Mesendoderm (in vitro differentiated cells): Measurements from ENCODE around the gene TNRC6B. TPM values are rescaled to one million over a fixed set of nuclear protein-coding genes. Genes with fewer than 3 reads are reported as not detected.

Experiments
- DNase-seq: peaks from one replicate; pipeline ENCODE4 v3.0.0; 2013
- H2AK5ac ChIP-seq: 2 replicates; pipeline ENCODE4 v1.6.1; 2013; ENCODE audit warnings: low read length, inconsistent platforms
- H2BK120ac ChIP-seq: 2 replicates; pipeline ENCODE4 v1.6.1; 2013; ENCODE audit warnings: low read depth, mild to moderate bottlenecking, low read length, moderate library complexity, mixed read lengths
- H2BK15ac ChIP-seq: replicated peaks from 2 replicates; pipeline ENCODE4 v1.6.1; 2013; ENCODE audit warnings: low read depth, mild to moderate bottlenecking, moderate library complexity
- H2BK5ac ChIP-seq: 2 replicates; pipeline ENCODE4 v1.6.1; 2013; ENCODE audit warnings: low read length, inconsistent platforms
- H3K18ac ChIP-seq: 2 replicates; pipeline ENCODE4 v1.6.1; 2013; ENCODE audit warnings: mild to moderate bottlenecking, low read length, mixed read lengths
- H3K23ac ChIP-seq: one replicate; pipeline ENCODE4 v1.6.1; 2013; ENCODE audit warnings: low read length
- H3K27ac ChIP-seq: 2 replicates; pipeline ENCODE4 v1.5.1; 2013; ENCODE audit warnings: low read depth, mild to moderate bottlenecking, inconsistent platforms, low read length, moderate library complexity
- H3K27me3 ChIP-seq: 2 replicates; pipeline ENCODE4 v1.6.1; 2013; ENCODE audit warnings: low read length, control low read depth, mild to moderate bottlenecking, inconsistent platforms; ENCODE audit not compliant: insufficient read depth, poor library complexity
- H3K36me3 ChIP-seq: 2 replicates; pipeline ENCODE4 v1.6.1; 2013; ENCODE audit warnings: low read length, inconsistent platforms; ENCODE audit not compliant: control insufficient read depth, insufficient read depth
- H3K4ac ChIP-seq: one replicate; pipeline ENCODE4 v1.6.1; 2013; ENCODE audit warnings: low read depth, mild to moderate bottlenecking, low read length, moderate library complexity
- H3K4me1 ChIP-seq: 2 replicates; pipeline ENCODE4 v1.6.1; 2013; ENCODE audit warnings: low read depth, low read length, inconsistent platforms; ENCODE audit not compliant: control insufficient read depth
- H3K4me2 ChIP-seq: 2 replicates; pipeline ENCODE4 v1.6.1; 2013; ENCODE audit warnings: low read length
- H3K4me3 ChIP-seq: 2 replicates; pipeline ENCODE4 v1.5.1; 2013; ENCODE audit warnings: mild to moderate bottlenecking, low read length
- H3K56ac ChIP-seq: one replicate; pipeline ENCODE4 v1.6.1; 2013; ENCODE audit warnings: low read length
- H3K79me1 ChIP-seq: 2 replicates; pipeline ENCODE4 v1.6.1; 2013; ENCODE audit warnings: low read length, inconsistent platforms
- H3K79me2 ChIP-seq: 2 replicates; pipeline ENCODE4 v1.6.1; 2013; ENCODE audit warnings: mild to moderate bottlenecking, low read length; ENCODE audit not compliant: control insufficient read depth, insufficient read depth
- H3K9ac ChIP-seq: 2 replicates; pipeline ENCODE4 v1.6.1; 2013; ENCODE audit warnings: low read length, inconsistent platforms
- H4K5ac ChIP-seq: one replicate; pipeline ENCODE4 v1.6.1; 2013; ENCODE audit warnings: low read length
- H4K8ac ChIP-seq: one replicate; pipeline ENCODE4 v1.6.1; 2013; ENCODE audit warnings: low read depth, mild to moderate bottlenecking, control low read depth, low read length, moderate library complexity
- WGBS: extraction: QIAGEN DNeasy Blood & Tissue Kit; methylation state at CpG from one replicate; pipeline ENCODE4 v1.1.7; 2013; ENCODE audit warnings: low lambda C conversion rate, missing lambda C conversion rate; ENCODE audit not compliant: insufficient coverage; ENCODE audit errors: extremely low coverage; 5-methylcytosine and 5-hydroxymethylcytosine counted together
- polyA plus RNA-seq, 2 experiments: library from polyadenylated mRNA; stranded (reverse); fragments of 200-250 nt; gene quantifications; one replicate each; pipeline ENCODE4 v1.2.3, GENCODE V29; 2013

TNRC6B gene
- polyA plus RNA-seq (2013, experiment 1 of 2), result 8.0 TPM
- 7.4 TPM for polyA plus RNA-seq (2013, experiment 2 of 2)

DNA sequence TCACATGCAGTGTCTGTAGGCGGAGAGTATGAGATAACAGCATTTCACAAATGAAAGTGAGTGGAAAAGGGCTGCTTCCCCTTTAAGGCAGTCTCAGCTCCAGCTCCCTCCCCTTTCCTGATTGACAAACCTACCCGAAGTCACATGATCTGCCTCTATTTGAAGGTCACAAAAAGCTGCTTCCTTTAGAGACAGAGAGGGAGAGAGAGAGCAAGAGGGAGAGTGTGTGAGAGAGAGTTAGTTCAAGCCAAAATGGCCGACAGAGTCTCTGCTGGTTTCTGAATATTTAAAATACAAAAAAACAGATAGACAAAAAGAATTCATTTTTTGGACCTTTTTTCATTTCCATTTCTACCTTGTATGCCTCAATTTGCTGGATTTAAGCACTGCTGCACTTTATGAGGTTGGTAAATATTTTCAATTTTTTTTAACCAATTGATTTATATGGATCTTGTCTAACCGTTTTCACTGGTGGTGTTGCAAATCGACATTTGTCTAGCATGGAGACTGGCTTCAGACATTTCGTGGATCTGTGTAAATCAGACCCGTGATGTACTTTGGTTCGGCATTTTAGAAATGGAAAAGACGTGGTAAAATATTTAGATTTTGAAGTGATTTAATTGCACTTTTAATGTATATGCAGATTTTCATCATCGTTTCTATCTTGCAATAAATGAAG, at the start of gene TNRC6B:
TNRC6B (plus strand) TSS at position 188 of the 679 bp plus-strand sequence; CDS start at position 399, 211 bp downstream.
- Histone ChIP-seq H3K4me3 (peak within 1 kb of the TSS; percentile 75), H3K79me1 (no peaks in the 10 kb centered on the region), H3K36me3 (no peaks in the 10 kb centered on the region), H3K4me1 (peaks cover 4% of the 10 kb centered on the region), H3K27me3 (no peaks in the 10 kb centered on the region), H4K5ac (no peak within 1 kb of the TSS), H3K4me2 (peak within 1 kb of the TSS; percentile 92), H2BK120ac (peak within 1 kb of the TSS; percentile 29), H3K4ac (peak within 1 kb of the TSS; percentile 96), H4K8ac (no peak within 1 kb of the TSS), H2BK15ac (peak within 1 kb of the TSS; percentile 94), H3K79me2 (peaks cover 43% of the 10 kb centered on the region), H3K27ac (peak within 1 kb of the TSS; percentile 82), H3K23ac (no peak within 1 kb of the TSS), H3K9ac (peak within 1 kb of the TSS; percentile 89), H3K56ac (peak within 1 kb of the TSS; percentile 94), H3K18ac (peak within 1 kb of the TSS; percentile 96), H2BK5ac (peak within 1 kb of the TSS; percentile 69), H2AK5ac (peak within 1 kb of the TSS; percentile 84)
- peak; percentile 100 for DNase-seq
- no CpG with 5 or more reads among the region's 10 CpGs for WGBS

- Histone ChIP-seq H2BK120ac (no peak overlapping the region), H4K8ac (no peak overlapping the region), H3K4me3 (no peak overlapping the region), H3K18ac (no peak overlapping the region), H3K36me3 (no peaks in the 10 kb centered on the region), H3K27ac (no peak overlapping the region), H3K79me1 (no peaks in the 10 kb centered on the region), H3K27me3 (no peaks in the 10 kb centered on the region), H3K23ac (no peak overlapping the region), H3K56ac (no peak overlapping the region), H2BK15ac (no peak overlapping the region), H3K9ac (no peak overlapping the region), H3K4me1 (no peaks in the 10 kb centered on the region), H2AK5ac (no peak overlapping the region), H3K79me2 (no peaks in the 10 kb centered on the region), H4K5ac (no peak overlapping the region), H2BK5ac (no peak overlapping the region), H3K4ac (no peak overlapping the region), H3K4me2 (no peak overlapping the region)
- no CpG with 5 or more reads among the region's 4 CpGs for WGBS
- DNase-seq, result no peak
Measured at GRCh38 chr22:40128989-40129388, 48.7 kb upstream of the TNRC6B start.

- Histone ChIP-seq H4K8ac (no peak overlapping the region), H3K56ac (no peak overlapping the region), H2AK5ac (no peak overlapping the region), H3K4me2 (no peak overlapping the region), H4K5ac (no peak overlapping the region), H3K27me3 (no peaks in the 10 kb centered on the region), H3K27ac (no peak overlapping the region), H3K9ac (no peak overlapping the region), H3K4me1 (no peaks in the 10 kb centered on the region), H2BK5ac (no peak overlapping the region), H2BK15ac (no peak overlapping the region), H3K79me2 (no peaks in the 10 kb centered on the region), H2BK120ac (no peak overlapping the region), H3K4me3 (no peak overlapping the region), H3K4ac (no peak overlapping the region), H3K36me3 (no peaks in the 10 kb centered on the region), H3K18ac (no peak overlapping the region), H3K23ac (no peak overlapping the region), H3K79me1 (no peaks in the 10 kb centered on the region)
- no CpG with 5 or more reads among the region's 4 CpGs for WGBS
- DNase-seq, result no peak
Measured at GRCh38 chr22:40137132-40137531, 40.6 kb upstream of the TNRC6B start.

GRCh38 chr22:40138866-40139265, 38.9 kb upstream of the TNRC6B start:
- Histone ChIP-seq H3K36me3 (no peaks in the 10 kb centered on the region), H3K23ac (no peak overlapping the region), H3K4me3 (no peak overlapping the region), H3K79me2 (no peaks in the 10 kb centered on the region), H2BK5ac (no peak overlapping the region), H3K18ac (no peak overlapping the region), H3K4me2 (no peak overlapping the region), H2BK120ac (no peak overlapping the region), H3K27me3 (no peaks in the 10 kb centered on the region), H3K27ac (no peak overlapping the region), H4K5ac (no peak overlapping the region), H3K9ac (no peak overlapping the region), H2BK15ac (no peak overlapping the region), H3K4ac (no peak overlapping the region), H4K8ac (no peak overlapping the region), H2AK5ac (no peak overlapping the region), H3K56ac (no peak overlapping the region), H3K4me1 (no peaks in the 10 kb centered on the region), H3K79me1 (no peaks in the 10 kb centered on the region)
- no peak for DNase-seq

DNA sequence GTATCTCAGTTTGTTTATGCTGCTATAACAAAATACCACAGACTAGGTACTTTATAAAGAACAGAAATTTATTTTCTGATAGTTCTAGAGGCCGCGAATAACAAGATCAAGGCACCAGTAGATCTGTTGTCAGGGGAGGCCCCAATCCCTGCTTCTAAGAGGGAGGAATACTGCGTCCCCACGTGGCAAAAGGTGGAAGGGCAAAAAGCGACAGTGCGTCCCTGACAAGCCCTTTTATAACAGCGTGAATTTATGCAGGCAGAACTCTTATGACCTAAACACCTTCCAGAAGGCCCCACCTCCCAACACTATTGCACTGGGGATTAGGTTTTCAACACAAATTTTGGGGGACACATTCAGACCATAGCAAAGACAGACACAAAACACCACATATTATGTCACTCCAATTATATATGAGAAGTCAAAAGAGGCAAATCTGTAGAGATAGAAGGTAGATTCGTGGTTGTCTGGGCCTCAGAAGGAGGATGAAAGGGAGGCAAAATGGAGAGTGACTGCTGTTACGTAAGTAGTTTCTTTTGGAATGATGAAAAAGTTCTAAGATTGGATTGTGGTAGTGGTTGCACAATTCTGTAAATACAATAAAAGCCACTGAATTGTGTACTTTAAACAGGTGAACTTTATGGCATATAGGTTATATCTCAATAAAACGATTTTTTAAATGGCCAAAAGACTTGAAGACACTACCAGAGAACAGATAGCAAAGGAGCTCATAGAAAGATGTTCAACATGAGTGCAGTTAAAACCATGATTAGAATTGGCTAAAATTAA, 30.1 kb upstream of the TNRC6B start:
- H3K4me3 ChIP-seq, result no peak overlapping the region
- H3K4me2 ChIP-seq, result no peak overlapping the region
- peak; percentile 59 for DNase-seq

More for the DNA sequence above, 30.1 kb upstream of the TNRC6B start:
- Histone ChIP-seq H3K23ac (no peak overlapping the region), H3K4ac (no peak overlapping the region), H3K36me3 (no peaks in the 10 kb centered on the region), H2AK5ac (no peak overlapping the region), H3K79me1 (no peaks in the 10 kb centered on the region), H3K56ac (no peak overlapping the region), H3K79me2 (no peaks in the 10 kb centered on the region), H2BK5ac (no peak overlapping the region), H4K8ac (no peak overlapping the region), H4K5ac (no peak overlapping the region), H3K18ac (no peak overlapping the region), H2BK120ac (no peak overlapping the region), H3K4me1 (no peaks in the 10 kb centered on the region), H3K27me3 (no peaks in the 10 kb centered on the region), H3K9ac (no peak overlapping the region), H2BK15ac (no peak overlapping the region), H3K27ac (no peak overlapping the region)
- no CpG with 5 or more reads among the region's 10 CpGs for WGBS
